B cell (primary cell): Measurements from ENCODE around the gene CCDC70.

Experiments used
- EZH2 ChIP-seq: IDR thresholded peaks from 2 replicates; pipeline ENCODE4 v1.6.1; 2012; ENCODE audit warnings: borderline replicate concordance, low read depth, mild to moderate bottlenecking, moderate library complexity, low read length; ENCODE audit not compliant: insufficient read depth, poor library complexity, severe bottlenecking
- TF ChIP-seq, protein P1 (sequence below): fragments of 200-600 bp; IDR thresholded peaks from one replicate; pipeline ENCODE4 v1.8.0; 2022; ENCODE audit warnings: antibody characterized with exemption, mild to moderate bottlenecking

DNA sequence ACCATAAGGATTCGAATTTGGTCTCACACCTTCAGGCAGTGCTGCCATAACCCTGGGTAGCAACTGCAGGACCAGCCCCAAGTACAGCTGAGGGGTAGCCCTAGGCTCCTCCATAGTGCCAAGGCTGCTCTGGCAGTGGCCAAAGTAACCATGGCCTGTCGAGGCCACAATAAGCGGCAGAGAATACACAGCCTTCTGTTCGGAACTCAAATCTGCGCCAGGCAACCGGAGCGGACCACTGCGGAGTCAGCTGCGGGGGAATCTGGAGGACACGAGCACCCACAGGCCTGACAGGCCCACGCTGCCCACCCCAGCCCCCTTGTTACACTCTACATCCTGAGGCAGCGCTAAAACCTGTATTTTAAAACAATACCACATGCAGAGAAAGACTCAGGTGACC, 48.7 kb downstream of the CCDC70 start:
- no peak for TF ChIP-seq EZH2
- TF ChIP-seq, protein P1, sequence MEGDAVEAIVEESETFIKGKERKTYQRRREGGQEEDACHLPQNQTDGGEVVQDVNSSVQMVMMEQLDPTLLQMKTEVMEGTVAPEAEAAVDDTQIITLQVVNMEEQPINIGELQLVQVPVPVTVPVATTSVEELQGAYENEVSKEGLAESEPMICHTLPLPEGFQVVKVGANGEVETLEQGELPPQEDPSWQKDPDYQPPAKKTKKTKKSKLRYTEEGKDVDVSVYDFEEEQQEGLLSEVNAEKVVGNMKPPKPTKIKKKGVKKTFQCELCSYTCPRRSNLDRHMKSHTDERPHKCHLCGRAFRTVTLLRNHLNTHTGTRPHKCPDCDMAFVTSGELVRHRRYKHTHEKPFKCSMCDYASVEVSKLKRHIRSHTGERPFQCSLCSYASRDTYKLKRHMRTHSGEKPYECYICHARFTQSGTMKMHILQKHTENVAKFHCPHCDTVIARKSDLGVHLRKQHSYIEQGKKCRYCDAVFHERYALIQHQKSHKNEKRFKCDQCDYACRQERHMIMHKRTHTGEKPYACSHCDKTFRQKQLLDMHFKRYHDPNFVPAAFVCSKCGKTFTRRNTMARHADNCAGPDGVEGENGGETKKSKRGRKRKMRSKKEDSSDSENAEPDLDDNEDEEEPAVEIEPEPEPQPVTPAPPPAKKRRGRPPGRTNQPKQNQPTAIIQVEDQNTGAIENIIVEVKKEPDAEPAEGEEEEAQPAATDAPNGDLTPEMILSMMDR: no peak
